PC-9 (cell line): Measurements from ENCODE around the gene H3-3A. TPM values are rescaled to one million over a fixed set of nuclear protein-coding genes. Genes with fewer than 3 reads are reported as not detected.

Source experiments
- BruUV-seq: library from RNA; stranded (reverse); fragments of 400-500 nt; replicated peaks from 2 replicates; lab custom pipeline; 2021; lab: Mats Ljungman, UMichigan
- CTCF ChIA-PET: fragments of 300-600 bp; sonication (Branson Sonifier 250); formaldehyde crosslinking; loops from one replicate; lab custom pipeline; 2022; ENCODE audit warnings: antibody characterized with exemption; lab: Charles Lee
- POLR2A ChIA-PET: fragments of 300-600 bp; sonication (Branson Sonifier 250); formaldehyde crosslinking; loops from one replicate; lab custom pipeline; 2022; ENCODE audit warnings: antibody characterized with exemption; ENCODE audit not compliant: unreplicated experiment; lab: Charles Lee
- DNase-seq, 2 experiments: peaks; one replicate each; pipeline versions ENCODE4 v3.0.0 to v3.0.0-alpha.2; 2015 to 2022; ENCODE audit warnings: mixed read lengths in 1 of 2
- H2AFZ ChIP-seq: fragments of 200-600 bp; sonication (generic); 2 replicates; pipeline ENCODE4 v1.8.1; 2017; ENCODE audit warnings: antibody characterized with exemption
- H3F3A ChIP-seq: fragments of 200-600 bp; sonication (generic); 2 replicates; pipeline ENCODE4 v1.8.1; 2017; ENCODE audit warnings: antibody characterized with exemption, mild to moderate bottlenecking, low read depth; ENCODE audit not compliant: insufficient read depth
- H3K27ac ChIP-seq: fragments of 200-600 bp; sonication (generic); 2 replicates; pipeline ENCODE4 v1.6.1; 2016; ENCODE audit warnings: mixed run types
- H3K27me3 ChIP-seq: fragments of 200-600 bp; sonication (generic); 2 replicates; pipeline ENCODE4 v1.6.1; 2016; ENCODE audit warnings: low read depth, mixed run types; ENCODE audit not compliant: insufficient read depth
- H3K36me3 ChIP-seq: fragments of 200-600 bp; sonication (generic); 2 replicates; pipeline ENCODE4 v1.6.1; 2016; ENCODE audit warnings: low read depth, mixed run types
- H3K4me1 ChIP-seq: fragments of 200-600 bp; sonication (generic); replicated peaks from 2 replicates; pipeline ENCODE4 v1.6.1; 2016; ENCODE audit warnings: mixed run types; ENCODE audit not compliant: insufficient read depth
- H3K4me2 ChIP-seq: fragments of 200-600 bp; sonication (generic); 2 replicates; pipeline ENCODE4 v1.6.1; 2017; ENCODE audit warnings: mixed run types
- H3K4me3 ChIP-seq: fragments of 200-600 bp; sonication (generic); 2 replicates; pipeline ENCODE4 v1.6.1; 2016; ENCODE audit warnings: mixed run types
- H3K79me2 ChIP-seq: fragments of 200-600 bp; sonication (generic); 2 replicates; pipeline ENCODE4 v1.6.1; 2017; ENCODE audit warnings: low read depth, mixed run types
- H3K9me2 ChIP-seq: fragments of 200-600 bp; sonication (generic); 2 replicates; pipeline ENCODE4 v1.8.1; 2017; ENCODE audit warnings: mild to moderate bottlenecking; ENCODE audit not compliant: insufficient read depth
- H3K9me3 ChIP-seq: fragments of 200-600 bp; sonication (generic); 2 replicates; pipeline ENCODE4 v1.8.1; 2016; ENCODE audit warnings: low read depth; ENCODE audit not compliant: insufficient read depth
- H4K20me1 ChIP-seq: fragments of 200-600 bp; sonication (generic); 2 replicates; pipeline ENCODE4 v1.8.1; 2017; ENCODE audit not compliant: insufficient read depth
- CTCF ChIP-seq: fragments of 200-600 bp; sonication (generic); conservative IDR thresholded peaks from 2 replicates; pipeline ENCODE4 v1.6.1; 2017; ENCODE audit warnings: mixed run types, antibody characterized with exemption, mild to moderate bottlenecking, moderate library complexity
- EZH2 ChIP-seq: fragments of 200-600 bp; sonication (generic); IDR thresholded peaks from 2 replicates; pipeline ENCODE4 v1.8.0; 2017; ENCODE audit warnings: antibody characterized with exemption, low read depth
- intact Hi-C: fragments of 100-400 bp; cut with micrococcal nuclease; formaldehyde crosslinking; loops from one replicate; pipeline ENCODE4 v1.10.0; 2022; ENCODE audit not compliant: unreplicated experiment
- total RNA-seq: library from RNA; stranded (reverse); gene quantifications from 2 replicates; pipeline ENCODE4 v1.2.3, GENCODE V29; 2021

The H3-3A gene
- total RNA-seq, 1 experiment from 2014 or later = 584 TPM

- intact Hi-C loops = loop anchor here (1.0 to 10.0 kb wide), 11 partner anchors 19 to 637 kb away; partner anchors contain the start of genes LBR, PARP1 and TMEM63A
- Histone ChIP-seq H4K20me1 (peaks cover 49% of the 10 kb centered on the region), H3K4me1 (peaks cover 23% of the 10 kb centered on the region), H3F3A (peaks cover 51% of the 10 kb centered on the region), H3K36me3 (peaks cover 41% of the 10 kb centered on the region), H3K9me3 (no peaks in the 10 kb centered on the region), H2AFZ (peak overlapping the region; percentile 79; the same call in 1 of the 2 replicates), H3K4me3 (peak overlapping the region; percentile 95), H3K9me2 (no peaks in the 10 kb centered on the region), H3K27ac (peak overlapping the region; percentile 94), H3K4me2 (peak overlapping the region; percentile 80), H3K27me3 (no peaks in the 10 kb centered on the region), H3K79me2 (peaks cover 66% of the 10 kb centered on the region)
- DNase-seq = peak in 1 of 2 experiments; percentile 41
- POLR2A ChIA-PET = interaction anchor here (0.5 to 1.1 kb wide), 6 partner anchors 9 to 1079 kb away, joined by 3 to 6 read pairs (median 4); partner anchors contain the start of gene SDE2
- TF ChIP-seq EZH2 = no peak
- peak; percentile 80 for TF ChIP-seq CTCF
- BruUV-seq = no TSS peak
- CTCF ChIA-PET = interaction anchor here (0.6 to 2.4 kb wide), 25 partner anchors 13 to 618 kb away, joined by 3 to 50 read pairs (median 5); partner anchors contain the start of genes PARP1 and SDE2
Measured at GRCh38 chr1:226063977-226064815, 1.7 kb downstream of the H3-3A start.

- Histone ChIP-seq H3K4me1 (peaks cover 23% of the 10 kb centered on the region), H3K27ac (peak overlapping the region; percentile 94; the same call in 1 of the 2 replicates), H4K20me1 (peaks cover 55% of the 10 kb centered on the region), H3K4me2 (peak overlapping the region; percentile 80), H3K79me2 (peaks cover 72% of the 10 kb centered on the region), H2AFZ (no peak overlapping the region), H3K36me3 (peaks cover 41% of the 10 kb centered on the region), H3K9me3 (no peaks in the 10 kb centered on the region), H3K9me2 (no peaks in the 10 kb centered on the region), H3F3A (peaks cover 55% of the 10 kb centered on the region), H3K4me3 (peak overlapping the region; percentile 95), H3K27me3 (no peaks in the 10 kb centered on the region)
- CTCF ChIA-PET = interaction anchor here (0.6 to 1.9 kb wide), 24 partner anchors 13 to 619 kb away, joined by 3 to 50 read pairs (median 5); partner anchors contain the start of genes PARP1 and SDE2
- peak in 1 of 2 experiments; percentile 43 for DNase-seq
- no TSS peak for BruUV-seq
- intact Hi-C loops = loop anchor here (1.0 to 10.0 kb wide), 10 partner anchors 18 to 638 kb away; partner anchors contain the start of genes LBR, PARP1 and TMEM63A
- TF ChIP-seq CTCF (peak; percentile 43), EZH2 (no peak)
- POLR2A ChIA-PET = interaction anchor here (0.5 to 1.1 kb wide), 10 partner anchors 8 to 1079 kb away, joined by 3 to 6 read pairs (median 4); partner anchors contain the start of gene SDE2
Measured at GRCh38 chr1:226064816-226065248, 2.3 kb downstream of the H3-3A start.

- Histone ChIP-seq H3K4me3 (no peak overlapping the region), H3K27me3 (no peaks in the 10 kb centered on the region), H2AFZ (no peak overlapping the region), H3K79me2 (peaks cover 73% of the 10 kb centered on the region), H3K27ac (no peak overlapping the region), H3K9me2 (no peaks in the 10 kb centered on the region), H4K20me1 (peaks cover 68% of the 10 kb centered on the region), H3K4me1 (peaks cover 12% of the 10 kb centered on the region), H3K36me3 (peaks cover 48% of the 10 kb centered on the region), H3F3A (peaks cover 65% of the 10 kb centered on the region), H3K4me2 (no peak overlapping the region), H3K9me3 (no peaks in the 10 kb centered on the region)
- ChIA-PET POLR2A (no interaction called here), CTCF (no interaction called here)
- BruUV-seq = no TSS peak
- intact Hi-C loops = loop anchor here (10.0 kb wide), 1 partner anchor 208 kb away; no protein-coding TSS in a partner anchor
- DNase-seq = no peak
- TF ChIP-seq CTCF (no peak), EZH2 (no peak)
Measured at GRCh38 chr1:226066415-226067078, 4.0 kb downstream of the H3-3A start.
